Vagina (tissue), 2 donors: ENCODE data around the gene ETFBKMT.

ENCODE experiments used
- CTCF ChIP-seq, 3 experiments: fragments of 450-650 bp in 2 of 3; fragments of 200-600 bp in 1 of 3; sonication (generic) in 1 of 3; IDR thresholded peaks; one replicate each; pipeline ENCODE4 v1.5.1; 2017 to 2019; ENCODE audit warnings: antibody characterized with exemption in 3 of 3, mild to moderate bottlenecking in 2 of 3, moderate library complexity in 2 of 3
- POLR2AphosphoS5 ChIP-seq, 2 donors: sonication (generic); formaldehyde crosslinking; IDR thresholded peaks; one replicate each; pipeline ENCODE4 v1.9.0; 2017; ENCODE audit warnings: antibody characterized with exemption in 2 of 2, mild to moderate bottlenecking in 2 of 2, low read depth in 1 of 2; ENCODE audit not compliant: insufficient read depth in 1 of 2

GRCh38 chr12:31714406-31715271 is 55.2 kb downstream of the ETFBKMT start:
- TF ChIP-seq POLR2AphosphoS5 (IDR thresholded peaks at IDR 0.05; ENCODE audit: insufficient read depth in 1 of 2, low read depth in 1 of 2) = no peak
- no peak for TF ChIP-seq CTCF (IDR thresholded peaks at IDR 0.05)
